GM23248 (cell line): ENCODE measurements around the gene SNRPA.

Experiments
- EZH2 ChIP-seq: fragments of 200-600 bp; sonication (generic); IDR thresholded peaks from 2 replicates; pipeline ENCODE4 v1.6.1; 2018; ENCODE audit warnings: antibody characterized with exemption, mild to moderate bottlenecking; ENCODE audit not compliant: insufficient read depth, poor library complexity, severe bottlenecking
- EZH2phosphoT487 ChIP-seq: fragments of 200-600 bp; sonication (generic); IDR thresholded peaks from 2 replicates; pipeline ENCODE4 v1.6.1; 2018; ENCODE audit warnings: antibody characterized with exemption, moderate library complexity, mild to moderate bottlenecking, low read depth; ENCODE audit not compliant: insufficient read depth

DNA sequence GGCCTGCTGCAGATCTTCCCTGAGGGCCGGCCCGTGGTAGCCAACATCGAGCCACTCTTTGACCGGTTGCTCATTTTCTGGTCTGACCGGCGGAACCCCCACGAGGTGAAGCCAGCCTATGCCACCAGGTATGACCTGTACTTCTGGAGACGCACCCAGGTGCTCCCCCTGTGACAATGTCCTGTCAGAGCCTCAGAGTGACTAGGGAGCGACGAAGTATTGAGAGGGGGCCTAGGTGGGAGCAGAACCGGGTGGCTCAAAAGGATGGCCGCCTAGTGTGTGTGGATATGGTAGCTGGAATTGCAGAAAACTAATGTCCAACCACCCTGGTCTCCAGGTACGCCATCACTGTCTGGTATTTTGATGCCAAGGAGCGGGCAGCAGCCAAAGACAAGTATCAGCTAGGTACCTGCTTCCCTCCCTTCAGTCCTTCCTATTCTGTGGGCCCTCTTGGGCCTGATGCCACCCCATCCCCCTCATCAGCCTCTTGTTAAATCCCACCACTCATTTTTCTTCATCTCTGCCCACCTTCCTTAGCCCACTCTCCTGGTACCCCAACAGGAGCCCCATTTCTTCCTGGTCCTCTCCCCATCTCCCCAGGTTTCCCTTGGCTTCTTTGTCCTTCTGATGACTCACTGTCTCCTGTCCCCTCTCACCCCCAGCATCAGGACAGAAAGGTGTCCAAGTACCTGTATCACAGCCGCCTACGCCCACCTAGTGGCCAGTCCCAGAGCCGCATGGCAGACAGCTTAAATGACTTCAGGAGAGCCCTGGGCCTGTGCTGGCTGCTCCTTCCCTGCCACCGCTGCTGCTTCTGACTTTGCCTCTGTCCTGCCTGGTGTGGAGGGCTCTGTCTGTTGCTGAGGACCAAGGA is 56.4 kb downstream of the SNRPA start:
- TF ChIP-seq EZH2 = no peak
- TF ChIP-seq EZH2phosphoT487 = no peak
